Lower leg skin (tissue), 3 donors: ENCODE measurements around the gene SAXO1.

Source experiments
- CTCF ChIP-seq, 3 donors: fragments of 450-650 bp; IDR thresholded peaks; one replicate each; pipeline ENCODE4 v1.5.1; 2016; ENCODE audit warnings: antibody characterized with exemption in 3 of 3, mild to moderate bottlenecking in 3 of 3, moderate library complexity in 2 of 3
- POLR2A ChIP-seq, 2 donors: fragments of 450-650 bp; IDR thresholded peaks; one replicate each; pipeline ENCODE4 v1.6.1; 2016 to 2017; ENCODE audit warnings: antibody characterized with exemption in 2 of 2, mild to moderate bottlenecking in 1 of 2, moderate library complexity in 1 of 2

GRCh38 chr9:19049917-19050636, 17.1 kb upstream of the SAXO1 start:
- TF ChIP-seq POLR2A (IDR thresholded peaks at IDR 0.05) (no peak), CTCF (IDR thresholded peaks at IDR 0.05) (no peak)
